GM19240 (cell line): Measurements from ENCODE around the gene PRDM5.

Experiments
- DNase-seq: peaks from one replicate; pipeline ENCODE4 v3.0.0; 2011; ENCODE audit warnings: low spot score; ENCODE audit not compliant: insufficient read length

PRDM5 gene

GRCh38 chr4:120922381-120923206, at the start of gene PRDM5:
PRDM5 (minus strand) TSS chr4:120922726; CDS start chr4:120922608, 118 bp downstream.
- no peak for DNase-seq

- DNase-seq, result no peak
These were observed 49.4 kb upstream of the PRDM5 start for GRCh38 chr4:120971884-120972283.

DNA sequence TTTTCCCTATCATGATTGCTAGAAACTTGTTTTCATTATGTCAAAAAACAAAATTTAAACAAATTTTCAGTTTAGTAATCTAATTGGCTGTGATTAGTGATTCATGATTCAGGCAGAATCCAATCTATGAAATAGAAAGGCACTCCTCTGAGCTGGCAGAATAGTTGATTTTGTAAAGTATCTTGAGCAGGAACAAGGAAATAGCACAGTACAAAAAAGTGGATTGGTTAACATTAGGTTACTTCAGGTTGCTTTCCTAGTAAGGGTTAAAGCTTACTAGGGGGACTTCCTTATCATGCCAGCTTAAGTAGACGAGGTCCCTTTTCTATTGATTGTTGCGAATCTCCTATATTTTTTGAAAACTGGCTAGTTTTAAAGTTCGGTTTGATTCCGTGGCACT, 43.4 kb upstream of the PRDM5 start:
- no peak for DNase-seq

- no peak for DNase-seq
These were observed 42.1 kb upstream of the PRDM5 start for GRCh38 chr4:120964596-120964995.

- no peak for DNase-seq
These were observed 40.9 kb upstream of the PRDM5 start for GRCh38 chr4:120963449-120963848.

DNA sequence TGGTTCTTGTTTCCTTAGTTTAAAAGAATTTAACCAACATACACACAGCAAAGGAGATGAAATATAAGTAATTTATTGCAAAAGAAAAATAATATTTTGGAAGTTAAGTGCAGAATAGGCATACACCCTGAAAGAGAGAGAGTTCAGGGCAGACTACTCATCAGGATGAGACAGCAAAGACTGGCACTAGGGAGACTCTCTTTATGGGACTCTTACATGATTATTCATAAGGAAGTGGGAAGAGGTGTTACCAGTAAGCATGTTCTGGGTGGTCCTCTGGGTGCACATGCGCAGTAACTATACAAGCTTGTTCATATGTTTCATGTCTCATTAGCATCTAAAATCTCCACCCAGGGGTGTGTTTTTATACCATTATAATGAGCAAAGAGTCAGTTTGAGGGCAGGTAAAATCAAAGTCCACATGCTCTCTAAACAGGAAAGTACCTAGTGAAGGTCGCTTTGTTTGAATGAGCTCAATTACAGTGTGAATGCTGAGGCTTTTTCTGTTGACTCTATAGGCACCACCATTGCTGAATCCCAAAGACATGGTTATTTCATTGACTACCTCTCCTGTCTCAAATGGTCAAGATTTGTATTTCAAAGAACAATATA, 38.2 kb upstream of the PRDM5 start:
- DNase-seq, result no peak

DNA sequence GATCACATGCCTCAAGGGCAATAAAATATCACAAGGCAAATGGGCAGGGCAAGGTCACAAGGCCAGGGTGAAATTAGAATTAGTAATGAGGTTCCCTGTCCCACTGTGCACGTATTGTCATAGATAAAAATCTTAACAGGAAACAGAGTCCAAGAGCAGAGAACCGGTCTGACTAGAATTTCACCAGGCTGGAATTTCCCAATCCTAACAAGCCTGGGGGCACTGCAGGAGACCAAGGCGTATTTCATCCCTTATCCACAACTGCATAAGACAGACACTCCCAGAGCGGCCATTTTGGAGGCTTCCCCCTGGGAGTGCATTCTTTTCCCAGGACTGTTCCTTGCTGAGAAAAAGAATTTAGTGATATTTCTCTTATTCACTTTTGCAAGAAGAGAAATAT, 25.9 kb upstream of the PRDM5 start:
- no peak for DNase-seq

- no peak for DNase-seq
These were observed 20.2 kb upstream of the PRDM5 start for GRCh38 chr4:120942776-120943175.

GRCh38 chr4:120940547-120940946, 18.0 kb upstream of the PRDM5 start:
- DNase-seq, result no peak

DNA sequence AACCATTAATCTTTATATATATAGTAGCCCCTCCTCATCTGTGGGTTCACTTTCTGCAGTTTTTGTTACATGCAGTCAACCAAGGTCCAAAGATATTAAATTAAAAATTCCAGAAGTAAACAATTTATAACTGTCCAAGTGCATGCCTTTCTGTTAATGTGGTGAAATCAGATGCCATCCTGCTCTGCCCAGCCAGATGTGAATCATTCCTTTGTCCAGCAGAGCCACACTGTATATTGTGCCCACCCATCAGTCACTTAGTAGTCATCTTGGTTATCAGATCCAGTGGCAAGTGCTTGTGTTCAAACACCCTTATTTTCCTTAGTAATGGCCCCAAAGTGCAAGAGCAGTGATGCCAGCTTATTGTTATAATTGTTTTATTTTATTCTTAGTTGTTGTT, 17.2 kb upstream of the PRDM5 start:
- no peak for DNase-seq

GRCh38 chr4:120929847-120930246, 7.3 kb upstream of the PRDM5 start:
- no peak for DNase-seq

GRCh38 chr4:120927801-120928409, 5.4 kb upstream of the PRDM5 start:
- DNase-seq, result no peak

DNA sequence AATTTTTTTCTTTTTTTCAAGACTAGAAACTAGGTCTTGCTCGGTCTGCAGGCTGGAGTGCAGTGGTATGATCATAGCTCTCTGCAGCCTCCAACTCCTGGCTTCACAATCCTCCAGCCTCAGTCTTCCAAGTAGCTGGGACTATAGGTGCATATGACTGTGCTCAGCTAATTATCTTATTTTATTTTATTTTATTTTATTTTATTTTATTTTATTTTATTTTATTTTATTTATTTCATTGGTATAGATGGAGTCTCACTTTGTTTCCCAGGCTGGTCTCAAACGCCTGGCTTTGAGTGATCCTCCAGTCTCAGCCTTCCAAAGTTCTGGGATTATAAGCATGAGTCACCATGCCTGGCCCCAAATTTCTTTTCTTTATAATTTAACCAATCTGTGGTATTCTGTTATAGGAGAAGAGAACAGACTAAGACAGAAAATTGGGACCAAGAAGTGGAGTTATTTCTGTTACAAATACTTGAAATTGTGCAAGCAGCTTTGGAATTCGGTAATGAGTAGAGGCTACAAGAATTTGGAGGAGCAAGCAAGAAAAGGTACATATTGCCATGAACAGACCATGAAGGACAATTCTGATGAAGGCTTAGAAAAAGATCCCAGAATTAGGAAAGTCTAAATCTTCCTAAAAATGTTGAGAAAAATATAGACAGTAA, 4.0 kb upstream of the PRDM5 start:
- DNase-seq, result no peak

- DNase-seq, result no peak
These were observed 2.4 kb upstream of the PRDM5 start for GRCh38 chr4:120924931-120925330.

DNA sequence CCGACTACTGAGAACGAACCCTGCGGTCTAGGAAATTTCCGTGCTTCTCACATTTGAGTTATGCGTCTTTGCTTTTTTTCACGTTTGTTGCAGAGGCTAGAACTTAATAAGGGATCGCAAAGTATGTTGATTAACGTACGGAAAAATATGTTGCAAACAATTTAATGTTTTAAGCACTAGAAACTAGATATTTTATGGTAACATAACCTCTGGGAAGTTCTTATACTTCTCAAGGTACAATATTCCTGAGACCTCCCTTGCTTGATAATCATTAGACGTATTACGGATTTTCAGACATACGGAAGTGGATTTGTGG, 639 bp upstream of the PRDM5 start:
- DNase-seq, result no peak

GRCh38 chr4:120921456-120922380, 808 bp downstream of the PRDM5 start:
- no peak for DNase-seq

- no peak for DNase-seq
These were observed 1.9 kb downstream of the PRDM5 start for GRCh38 chr4:120920666-120921065.

DNA sequence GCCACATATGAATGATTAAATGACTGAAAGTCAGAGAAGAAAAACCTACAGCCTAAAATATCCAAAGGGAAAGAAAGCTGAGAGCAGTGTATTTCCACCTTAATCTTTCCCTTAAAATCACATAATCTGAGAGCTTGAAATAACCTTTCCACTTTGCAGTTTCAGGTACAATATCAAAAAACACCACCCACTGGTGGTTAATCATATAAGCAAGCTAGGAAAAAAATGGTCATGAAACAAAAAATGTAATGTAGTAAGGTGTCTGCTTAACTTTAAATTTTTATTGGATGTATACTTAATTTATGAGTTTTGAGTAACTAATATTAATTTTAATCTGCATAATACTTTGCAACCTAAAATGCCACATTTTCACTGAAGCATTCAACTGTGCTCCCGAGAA, 3.2 kb downstream of the PRDM5 start:
- DNase-seq, result no peak

GRCh38 chr4:120918788-120919187, 3.7 kb downstream of the PRDM5 start:
- DNase-seq, result no peak

- DNase-seq, result no peak
These were observed 4.4 kb downstream of the PRDM5 start for GRCh38 chr4:120918092-120918491.

GRCh38 chr4:120916937-120917336, 5.6 kb downstream of the PRDM5 start:
- DNase-seq, result no peak
